NOMO-1 treated with dmso at 0.1 percent for 144 hours (cell line): ENCODE measurements around the gene NUMA1.

Experiments
- DNase-seq: peaks from one replicate; lab custom pipeline; 2025; ENCODE audit not compliant: unreplicated experiment; lab: John Stamatoyannopoulos, UW

The NUMA1 gene

DNA sequence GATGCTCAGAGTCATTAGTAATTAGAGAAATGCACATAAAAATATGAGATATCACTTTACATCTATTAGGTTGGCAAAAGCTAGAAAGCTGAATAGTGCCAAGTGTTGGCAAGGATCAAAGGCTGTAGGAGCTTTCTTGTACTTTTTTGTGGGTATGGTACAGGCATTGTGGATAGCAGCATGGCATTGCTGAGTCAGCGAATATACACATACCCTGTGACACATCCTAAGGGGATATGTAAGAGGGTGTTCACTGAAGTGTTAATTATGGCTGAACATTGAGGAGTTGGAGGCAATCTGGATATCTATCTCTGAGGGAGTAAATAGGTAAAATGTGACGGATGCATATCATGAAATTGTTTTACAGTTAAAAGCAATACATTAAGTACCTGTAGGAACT, 108.7 kb downstream of the NUMA1 start:
- no peak for DNase-seq

DNA sequence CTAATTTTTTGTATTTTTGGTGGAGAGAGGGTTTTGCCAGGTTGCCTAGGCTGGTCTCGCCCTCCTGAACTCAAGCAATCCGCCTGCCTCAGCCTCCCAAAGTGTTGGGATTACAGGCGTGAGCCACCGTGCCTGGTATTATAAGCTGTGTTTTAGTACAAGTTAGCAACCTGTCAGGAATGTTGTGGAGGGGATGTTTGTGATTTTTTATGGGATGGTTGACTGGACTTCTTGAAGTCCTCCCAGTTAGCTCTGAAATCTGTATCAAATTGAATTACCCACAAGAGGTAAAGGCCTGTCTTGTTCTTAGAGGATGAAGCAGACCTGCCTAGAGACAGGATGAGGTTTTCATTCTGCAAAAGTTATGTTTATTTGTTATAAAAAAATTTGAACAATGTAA, 115.7 kb downstream of the NUMA1 start:
- no peak for DNase-seq

DNA sequence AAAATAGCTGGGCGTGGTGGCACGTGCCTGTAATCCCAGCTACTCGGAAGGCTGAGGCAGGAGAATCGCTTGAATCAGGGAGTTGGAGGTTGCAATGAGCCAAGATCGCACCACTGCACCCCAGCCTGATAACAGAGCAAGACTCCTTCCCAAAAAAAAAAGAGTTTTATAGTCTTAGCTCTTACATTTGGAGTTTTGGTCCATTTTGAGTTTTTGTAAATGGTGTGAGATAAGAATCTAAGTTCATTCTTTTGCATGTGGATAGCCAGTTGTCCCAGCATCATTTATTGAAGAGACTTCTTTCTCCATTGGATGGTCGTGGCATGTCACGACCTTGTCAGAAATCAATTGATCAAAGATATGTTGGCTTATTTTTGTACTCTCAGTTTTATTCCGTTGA, 116.9 kb downstream of the NUMA1 start:
- no peak for DNase-seq

DNA sequence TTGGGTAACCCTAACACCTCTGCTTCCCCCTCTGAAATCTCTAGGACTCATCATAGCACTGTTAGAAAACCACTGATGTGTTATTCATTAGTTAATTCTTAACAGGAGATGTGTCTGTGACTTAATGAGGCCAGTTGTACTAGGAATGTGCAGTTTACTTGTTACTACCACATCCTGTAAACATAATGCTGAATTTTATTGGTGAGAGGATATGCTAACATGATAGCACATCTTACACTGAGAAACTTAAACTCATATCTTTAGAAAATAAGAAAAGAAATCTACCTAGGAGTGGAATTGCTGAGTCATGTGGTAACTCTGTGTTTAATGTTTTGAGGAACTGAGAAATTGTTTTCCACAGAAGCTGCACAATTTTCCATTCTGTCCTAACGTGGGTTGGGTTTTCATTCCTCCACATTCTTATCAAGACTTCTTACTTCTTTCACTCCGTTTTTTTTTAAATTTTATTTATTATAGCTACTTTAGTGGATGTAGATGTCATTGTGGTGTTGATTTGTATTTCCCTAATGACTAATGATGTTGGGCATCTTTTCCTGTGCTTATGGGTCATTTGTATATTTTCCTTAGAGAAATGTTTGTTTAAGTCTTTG, 117.8 kb downstream of the NUMA1 start:
- no peak for DNase-seq

- DNase-seq, result no peak
Measured at GRCh38 chr11:71955898-71956456, 124.4 kb downstream of the NUMA1 start.
